ENCODE measurements around the gene LIN54. TPM values are rescaled to one million over a fixed set of nuclear protein-coding genes. Genes with fewer than 3 reads are reported as not detected.
A peak's percentile ranks its signal among the peaks of the same experiment; 100 is the strongest.

Gene LIN54
- total RNA-seq, 1 donor from 2014 or later: 11.1 TPM

DNA sequence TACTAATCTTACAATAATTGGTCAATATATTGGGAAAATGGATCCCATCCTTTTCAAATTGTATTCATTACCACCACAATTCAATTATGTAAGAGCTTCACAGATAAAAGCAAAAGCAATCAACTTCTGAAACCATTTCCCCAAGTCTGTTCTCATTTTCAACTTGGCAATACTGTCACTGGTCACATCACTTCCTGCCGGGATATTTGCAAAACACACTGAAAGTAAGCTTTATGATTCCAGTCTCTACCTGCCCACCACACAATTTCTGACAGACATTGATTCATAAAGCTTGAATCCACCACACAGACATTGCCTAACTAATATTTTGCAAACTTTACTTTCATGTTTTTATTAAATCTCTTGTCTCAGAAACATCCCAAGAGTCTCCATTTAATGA, 53.6 kb downstream of the LIN54 start:
- Histone ChIP-seq H3K27ac (ENCODE audit: low read depth, low read length) (no peak overlapping the region), H3K36me3 (ENCODE audit: insufficient read depth, low read length) (no peaks in the 10 kb centered on the region), H4K20me1 (ENCODE audit: insufficient read depth, low read length) (no peaks in the 10 kb centered on the region), H3K4me3 (ENCODE audit: insufficient read depth, low read depth, low read length) (no peak overlapping the region), H3K4me1 (ENCODE audit: insufficient read depth, low read length) (no peaks in the 10 kb centered on the region), H3K27me3 (ENCODE audit: insufficient read depth, low read length) (no peaks in the 10 kb centered on the region), H3K4me2 (ENCODE audit: low read length) (no peak overlapping the region), H2AFZ (ENCODE audit: low read depth, low read length) (no peak overlapping the region), H3K9ac (ENCODE audit: low read length) (no peak overlapping the region), H3K79me2 (ENCODE audit: insufficient read depth, low read length) (no peaks in the 10 kb centered on the region), H3K9me3 (ENCODE audit: insufficient read depth, low read depth, low read length) (no peaks in the 10 kb centered on the region)
- FAIRE-seq (no peak), DNase-seq (ENCODE audit: low read depth) (no peak)
- Mint-ChIP-seq H3K36me3 (ENCODE audit: low read depth, unreplicated experiment) (peaks cover 6% of the 10 kb centered on the region), H3K27me3 (ENCODE audit: low read depth, unreplicated experiment) (no peaks in the 10 kb centered on the region), H3K4me3 (ENCODE audit: unreplicated experiment) (no peak overlapping the region), H3K9me3 (ENCODE audit: unreplicated experiment) (no peaks in the 10 kb centered on the region), H3K27ac (ENCODE audit: unreplicated experiment) (no peak overlapping the region), H3K4me1 (ENCODE audit: low read depth, unreplicated experiment) (no peaks in the 10 kb centered on the region)
- TF ChIP-seq, protein P1, sequence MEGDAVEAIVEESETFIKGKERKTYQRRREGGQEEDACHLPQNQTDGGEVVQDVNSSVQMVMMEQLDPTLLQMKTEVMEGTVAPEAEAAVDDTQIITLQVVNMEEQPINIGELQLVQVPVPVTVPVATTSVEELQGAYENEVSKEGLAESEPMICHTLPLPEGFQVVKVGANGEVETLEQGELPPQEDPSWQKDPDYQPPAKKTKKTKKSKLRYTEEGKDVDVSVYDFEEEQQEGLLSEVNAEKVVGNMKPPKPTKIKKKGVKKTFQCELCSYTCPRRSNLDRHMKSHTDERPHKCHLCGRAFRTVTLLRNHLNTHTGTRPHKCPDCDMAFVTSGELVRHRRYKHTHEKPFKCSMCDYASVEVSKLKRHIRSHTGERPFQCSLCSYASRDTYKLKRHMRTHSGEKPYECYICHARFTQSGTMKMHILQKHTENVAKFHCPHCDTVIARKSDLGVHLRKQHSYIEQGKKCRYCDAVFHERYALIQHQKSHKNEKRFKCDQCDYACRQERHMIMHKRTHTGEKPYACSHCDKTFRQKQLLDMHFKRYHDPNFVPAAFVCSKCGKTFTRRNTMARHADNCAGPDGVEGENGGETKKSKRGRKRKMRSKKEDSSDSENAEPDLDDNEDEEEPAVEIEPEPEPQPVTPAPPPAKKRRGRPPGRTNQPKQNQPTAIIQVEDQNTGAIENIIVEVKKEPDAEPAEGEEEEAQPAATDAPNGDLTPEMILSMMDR (IDR thresholded peaks at IDR 0.05; ENCODE audit: insufficient read depth, low read depth, low read length): no peak
- no peak for TF ChIP-seq EZH2 (IDR thresholded peaks at IDR 0.05; ENCODE audit: insufficient read depth, low read length)

DNA sequence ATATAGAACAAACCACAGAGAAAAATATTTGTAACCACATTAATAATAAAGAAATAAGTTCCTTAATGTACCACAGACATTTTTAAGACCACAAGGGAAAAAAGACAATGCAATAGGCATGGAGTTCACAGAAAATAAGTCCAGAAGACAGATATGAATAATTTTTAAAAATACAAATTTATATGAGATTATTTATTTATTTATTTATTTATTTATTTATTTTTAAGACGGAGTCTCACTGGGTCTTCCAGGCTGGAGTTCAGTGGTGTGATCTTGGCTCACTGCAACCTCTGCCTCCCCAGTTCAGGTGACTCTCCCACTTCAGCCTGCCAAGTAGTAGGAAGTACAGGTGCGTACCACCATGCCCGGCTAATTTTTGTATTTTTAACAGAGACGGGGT, 56.4 kb downstream of the LIN54 start:
- H2AFZ ChIP-seq (ENCODE audit: low read depth, low read length): no peak overlapping the region
- H3K9me3 ChIP-seq (ENCODE audit: insufficient read depth, low read depth, low read length): no peaks in the 10 kb centered on the region
- H4K20me1 ChIP-seq (ENCODE audit: insufficient read depth, low read length): no peaks in the 10 kb centered on the region
- Mint-ChIP-seq H3K27me3 (ENCODE audit: low read depth, unreplicated experiment) (no peaks in the 10 kb centered on the region), H3K4me3 (ENCODE audit: unreplicated experiment) (no peak overlapping the region), H3K4me1 (ENCODE audit: low read depth, unreplicated experiment) (no peaks in the 10 kb centered on the region), H3K27ac (ENCODE audit: unreplicated experiment) (no peak overlapping the region), H3K36me3 (ENCODE audit: low read depth, unreplicated experiment) (peaks cover 2% of the 10 kb centered on the region), H3K9me3 (ENCODE audit: unreplicated experiment) (no peaks in the 10 kb centered on the region)
- H3K27ac ChIP-seq (ENCODE audit: low read depth, low read length): no peak overlapping the region
- H3K27me3 ChIP-seq (ENCODE audit: insufficient read depth, low read length): no peaks in the 10 kb centered on the region
- no peak overlapping the region for H3K4me2 ChIP-seq (ENCODE audit: low read length)
- H3K79me2 ChIP-seq (ENCODE audit: insufficient read depth, low read length): no peaks in the 10 kb centered on the region
- no peak for DNase-seq (ENCODE audit: low read depth)
- TF ChIP-seq EZH2 (IDR thresholded peaks at IDR 0.05; ENCODE audit: insufficient read depth, low read length): no peak
- TF ChIP-seq, protein P1 (IDR thresholded peaks at IDR 0.05; ENCODE audit: insufficient read depth, low read depth, low read length): no peak
- no peak overlapping the region for H3K4me3 ChIP-seq (ENCODE audit: insufficient read depth, low read depth, low read length)
- FAIRE-seq: no peak
- no peaks in the 10 kb centered on the region for H3K36me3 ChIP-seq (ENCODE audit: insufficient read depth, low read length)
- no peaks in the 10 kb centered on the region for H3K4me1 ChIP-seq (ENCODE audit: insufficient read depth, low read length)
- no peak overlapping the region for H3K9ac ChIP-seq (ENCODE audit: low read length)

DNA sequence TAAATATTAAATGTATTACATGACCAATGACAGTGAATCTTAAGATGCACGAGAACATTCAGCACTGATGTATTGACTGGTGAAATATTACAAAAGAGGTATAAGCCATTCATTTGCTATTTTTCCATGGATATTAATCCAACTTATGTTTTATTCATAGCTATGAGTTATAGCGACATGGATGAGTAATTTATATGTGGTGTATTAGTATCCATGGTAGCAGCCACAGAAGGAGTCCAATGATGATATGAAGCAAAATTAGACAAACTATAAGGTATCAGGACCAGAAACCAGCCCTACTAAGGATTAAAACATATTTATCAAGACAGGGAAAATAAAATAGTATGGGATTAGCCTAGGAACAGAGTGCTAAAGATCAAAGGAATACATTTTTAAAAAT, 59.4 kb downstream of the LIN54 start:
- Histone ChIP-seq H4K20me1 (ENCODE audit: insufficient read depth, low read length) (no peaks in the 10 kb centered on the region), H3K27me3 (ENCODE audit: insufficient read depth, low read length) (no peaks in the 10 kb centered on the region), H3K27ac (ENCODE audit: low read depth, low read length) (no peak overlapping the region), H3K79me2 (ENCODE audit: insufficient read depth, low read length) (no peaks in the 10 kb centered on the region), H3K4me1 (ENCODE audit: insufficient read depth, low read length) (peaks cover 3% of the 10 kb centered on the region), H3K9me3 (ENCODE audit: insufficient read depth, low read depth, low read length) (no peaks in the 10 kb centered on the region), H3K9ac (ENCODE audit: low read length) (no peak overlapping the region), H3K4me2 (ENCODE audit: low read length) (no peak overlapping the region), H3K36me3 (ENCODE audit: insufficient read depth, low read length) (peaks cover under 1% of the 10 kb centered on the region), H2AFZ (ENCODE audit: low read depth, low read length) (no peak overlapping the region), H3K4me3 (ENCODE audit: insufficient read depth, low read depth, low read length) (no peak overlapping the region)
- no peaks in the 10 kb centered on the region for H3K9me3 Mint-ChIP-seq (ENCODE audit: unreplicated experiment)
- TF ChIP-seq, protein P1 (IDR thresholded peaks at IDR 0.05; ENCODE audit: insufficient read depth, low read depth, low read length): no peak
- TF ChIP-seq EZH2 (IDR thresholded peaks at IDR 0.05; ENCODE audit: insufficient read depth, low read length): no peak
- H3K36me3 Mint-ChIP-seq (ENCODE audit: low read depth, unreplicated experiment): peaks cover 2% of the 10 kb centered on the region
- H3K27me3 Mint-ChIP-seq (ENCODE audit: low read depth, unreplicated experiment): no peaks in the 10 kb centered on the region
- no peak overlapping the region for H3K4me3 Mint-ChIP-seq (ENCODE audit: unreplicated experiment)
- H3K4me1 Mint-ChIP-seq (ENCODE audit: low read depth, unreplicated experiment): peaks cover 12% of the 10 kb centered on the region
- H3K27ac Mint-ChIP-seq (ENCODE audit: unreplicated experiment): no peak overlapping the region
- DNase-seq (ENCODE audit: low read depth) (peak; percentile 16), FAIRE-seq (no peak)

Data from astrocyte (in vitro differentiated cells and primary cell).